ENCODE results near the gene B4GALNT2. TPM values are rescaled to one million over a fixed set of nuclear protein-coding genes. Genes with fewer than 3 reads are reported as not detected.

B4GALNT2 gene
- polyA plus RNA-seq, 2 of the 4 experiments (the other 2 are of a cell fraction), result 0.36 to 0.49 TPM

- Histone ChIP-seq H3K4me3 (no peak overlapping the region), H3K4me1 (peaks cover 5% of the 10 kb centered on the region; the same call in 1 of the 3 replicates), H3K4me2 (no peak overlapping the region), H3K9me3 (no peaks in the 10 kb centered on the region), H3K27ac (no peak overlapping the region)
- no peak for TF ChIP-seq ZFP36 (IDR thresholded peaks at IDR 0.05; ENCODE audit: borderline replicate concordance, partially characterized antibody)
- no peak for TF ChIP-seq CEBPB (IDR thresholded peaks at IDR 0.05)
- TF ChIP-seq REST (IDR thresholded peaks at IDR 0.05), result no peak
- TF ChIP-seq RARB (CRISPR knock-in tag; IDR thresholded peaks at IDR 0.05), result no peak
- TF ChIP-seq, protein P1, sequence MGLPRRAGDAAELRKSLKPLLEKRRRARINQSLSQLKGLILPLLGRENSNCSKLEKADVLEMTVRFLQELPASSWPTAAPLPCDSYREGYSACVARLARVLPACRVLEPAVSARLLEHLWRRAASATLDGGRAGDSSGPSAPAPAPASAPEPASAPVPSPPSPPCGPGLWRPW (IDR thresholded peaks at IDR 0.05), result no peak
- 68% methylated on average over 2 of the region's 2 CpGs for WGBS (ENCODE audit: missing lambda C conversion rate)
- peak; percentile 23 for FAIRE-seq
- POLR2A ChIA-PET, result interaction anchor here (0.6 kb wide), 1 partner anchor 247 kb away, joined by 3 read pairs; no protein-coding TSS in a partner anchor
- no peak for DNase-seq (ENCODE audit: low read depth in 1 of 2, low spot score in 1 of 2)
- no peak for ATAC-seq
- CTCF ChIA-PET, result interaction anchor here (1.4 to 13.5 kb wide), 4 partner anchors 9 to 409 kb away, joined by 4 to 161 read pairs (median 8); partner anchors contain the start of gene PHOSPHO1
Measured at GRCh38 chr17:49213847-49214246, 81.3 kb downstream of the B4GALNT2 start.

- FAIRE-seq (no peak), ATAC-seq (no peak), DNase-seq (ENCODE audit: low read depth in 1 of 2, low spot score in 1 of 2) (no peak)
- POLR2A ChIA-PET, result interaction anchor here (0.6 kb wide), 1 partner anchor 216 kb away, joined by 4 read pairs; no protein-coding TSS in a partner anchor
- Histone ChIP-seq H3K27ac (no peak overlapping the region), H3K9me3 (no peaks in the 10 kb centered on the region), H3K4me1 (peaks cover 5% of the 10 kb centered on the region; the same call in 1 of the 3 replicates), H3K4me3 (no peak overlapping the region), H3K4me2 (no peak overlapping the region)
- WGBS (ENCODE audit: missing lambda C conversion rate), result 70% methylated on average over 12 of the region's 12 CpGs
- TF ChIP-seq KDM5A (IDR thresholded peaks at IDR 0.05) (no peak), TP53 (CRISPR knock-in tag; IDR thresholded peaks at IDR 0.05) (no peak)
- CTCF ChIA-PET, result interaction anchor here (0.7 to 13.5 kb wide), 6 partner anchors 12 to 410 kb away, joined by 3 to 161 read pairs (median 4); partner anchors contain the start of gene PHOSPHO1
Measured at GRCh38 chr17:49214676-49215360, 82.2 kb downstream of the B4GALNT2 start.

GRCh38 chr17:49216482-49216881 lies 83.9 kb downstream of the B4GALNT2 start:
- DNase-seq (ENCODE audit: low read depth in 1 of 2, low spot score in 1 of 2), result no peak
- no peak overlapping the region for H3K27ac ChIP-seq
- 91% methylated on average over 12 of the region's 13 CpGs for WGBS (ENCODE audit: missing lambda C conversion rate)
- no peaks in the 10 kb centered on the region for H3K9me3 ChIP-seq
- ChIA-PET CTCF (interaction anchor here (1.5 to 13.5 kb wide), 3 partner anchors 11 to 36 kb away, joined by 3 to 161 read pairs (median 5); partner anchors contain the start of gene PHOSPHO1), POLR2A (interaction anchor here (0.6 kb wide), 1 partner anchor 23 kb away, joined by 3 read pairs; no protein-coding TSS in a partner anchor)
- H3K4me1 ChIP-seq, result peaks cover 5% of the 10 kb centered on the region; the same call in 1 of the 3 replicates
- no peak overlapping the region for H3K4me3 ChIP-seq
- ATAC-seq, result no peak
- TF ChIP-seq EHMT2 (IDR thresholded peaks at IDR 0.05; ENCODE audit: low read depth) (no peak), FOSL2 (IDR thresholded peaks at IDR 0.05) (no peak), FOSL2 (CRISPR knock-in tag; IDR thresholded peaks at IDR 0.05) (no peak)
- no peak overlapping the region for H3K4me2 ChIP-seq
- FAIRE-seq, result no peak

- TF ChIP-seq CEBPB (IDR thresholded peaks at IDR 0.05) (no peak), HOXB13 (CRISPR knock-in tag; IDR thresholded peaks at IDR 0.05; ENCODE audit: low read depth) (no peak), ZC3H11A (IDR thresholded peaks at IDR 0.05) (no peak), JUNB (IDR thresholded peaks at IDR 0.05) (no peak), CHD4 (IDR thresholded peaks at IDR 0.05; ENCODE audit: borderline replicate concordance) (no peak), FOSB (CRISPR knock-in tag; IDR thresholded peaks at IDR 0.05) (no peak), MAX (IDR thresholded peaks at IDR 0.05) (no peak), HEYL (CRISPR knock-in tag; IDR thresholded peaks at IDR 0.05) (no peak), REST (IDR thresholded peaks at IDR 0.05) (no peak)
- DNase-seq (ENCODE audit: low read depth in 1 of 2, low spot score in 1 of 2) (no peak), ATAC-seq (peak; percentile 13 to 16; a peak in 1 of 6 replicates), FAIRE-seq (no peak)
- Histone ChIP-seq H3K9me3 (no peaks in the 10 kb centered on the region), H3K4me1 (peaks cover 5% of the 10 kb centered on the region; the same call in 1 of the 3 replicates), H3K4me3 (no peak overlapping the region), H3K27ac (no peak overlapping the region), H3K4me2 (no peak overlapping the region)
- ChIA-PET CTCF (interaction anchor here (1.4 to 13.5 kb wide), 4 partner anchors 10 to 37 kb away, joined by 3 to 161 read pairs (median 4); partner anchors contain the start of gene PHOSPHO1), POLR2A (interaction anchor here (0.6 kb wide), 1 partner anchor 24 kb away, joined by 3 read pairs; no protein-coding TSS in a partner anchor)
- WGBS (ENCODE audit: missing lambda C conversion rate), result 72% methylated on average over 11 of the region's 11 CpGs
Measured at GRCh38 chr17:49216953-49217650, 84.5 kb downstream of the B4GALNT2 start.

All from A549 (cell line).